Bronchial epithelial cell (primary cell): Measurements from ENCODE around the gene CTNND2. TPM values are rescaled to one million over a fixed set of nuclear protein-coding genes. Genes with fewer than 3 reads are reported as not detected.

Experiments used
- DNase-seq: peaks from one replicate; pipeline ENCODE4 v3.0.0-alpha.2; 2010; ENCODE audit warnings: low read depth
- FAIRE-seq: peaks from 2 replicates; lab custom pipeline; 2011; peaks lifted over from hg19 to GRCh38; lab: Jason Lieb, UNC
- H3K27me3 ChIP-seq: 2 replicates; pipeline ENCODE4 v1.5.1; 2011; ENCODE audit warnings: low read length; ENCODE audit not compliant: control insufficient read depth, insufficient read depth
- H3K36me3 ChIP-seq: 2 replicates; pipeline ENCODE4 v1.5.1; 2011; ENCODE audit warnings: low read length; ENCODE audit not compliant: control insufficient read depth, insufficient read depth
- H3K4me3 ChIP-seq: 2 replicates; pipeline ENCODE4 v1.5.1; 2011; ENCODE audit warnings: mild to moderate bottlenecking, low read depth, low read length, control low read depth
- total RNA-seq: library from RNA; depleted of rRNA; stranded (reverse); fragments of >200 nt; gene quantifications from 2 replicates; pipeline ENCODE4 v1.2.1, GENCODE V29; 2014
- TF ChIP-seq, protein P1 (sequence below): IDR thresholded peaks from 2 replicates; pipeline ENCODE4 v1.5.1; 2011; ENCODE audit warnings: mild to moderate bottlenecking, moderate library complexity, low read length, control low read depth, inconsistent platforms; ENCODE audit not compliant: insufficient read depth, severe bottlenecking

CTNND2 gene
- total RNA-seq, 1 donor from 2014 or later: not detected

DNA sequence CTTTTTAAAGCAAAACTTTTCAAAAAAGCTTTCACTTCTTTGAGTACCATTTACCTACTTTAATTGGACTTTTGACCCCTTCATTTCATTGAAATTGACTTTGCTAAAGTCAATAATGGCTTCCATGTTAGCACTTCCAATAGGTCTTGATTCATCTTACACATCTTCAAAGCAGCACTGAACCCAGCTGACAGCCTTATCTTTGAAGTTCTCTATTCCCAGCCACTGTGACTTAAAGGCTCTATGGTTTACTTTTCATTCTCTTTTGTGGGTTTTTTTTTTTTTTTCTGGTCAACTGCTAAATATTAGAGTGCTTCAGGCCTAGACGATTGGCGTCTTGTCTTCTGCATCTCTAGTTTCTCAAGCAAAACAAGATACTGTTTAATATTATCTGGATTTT, 385.0 kb downstream of the CTNND2 start:
- no peak for FAIRE-seq
- Histone ChIP-seq H3K27me3 (no peaks in the 10 kb centered on the region), H3K36me3 (no peaks in the 10 kb centered on the region), H3K4me3 (no peak overlapping the region)
- TF ChIP-seq, protein P1, sequence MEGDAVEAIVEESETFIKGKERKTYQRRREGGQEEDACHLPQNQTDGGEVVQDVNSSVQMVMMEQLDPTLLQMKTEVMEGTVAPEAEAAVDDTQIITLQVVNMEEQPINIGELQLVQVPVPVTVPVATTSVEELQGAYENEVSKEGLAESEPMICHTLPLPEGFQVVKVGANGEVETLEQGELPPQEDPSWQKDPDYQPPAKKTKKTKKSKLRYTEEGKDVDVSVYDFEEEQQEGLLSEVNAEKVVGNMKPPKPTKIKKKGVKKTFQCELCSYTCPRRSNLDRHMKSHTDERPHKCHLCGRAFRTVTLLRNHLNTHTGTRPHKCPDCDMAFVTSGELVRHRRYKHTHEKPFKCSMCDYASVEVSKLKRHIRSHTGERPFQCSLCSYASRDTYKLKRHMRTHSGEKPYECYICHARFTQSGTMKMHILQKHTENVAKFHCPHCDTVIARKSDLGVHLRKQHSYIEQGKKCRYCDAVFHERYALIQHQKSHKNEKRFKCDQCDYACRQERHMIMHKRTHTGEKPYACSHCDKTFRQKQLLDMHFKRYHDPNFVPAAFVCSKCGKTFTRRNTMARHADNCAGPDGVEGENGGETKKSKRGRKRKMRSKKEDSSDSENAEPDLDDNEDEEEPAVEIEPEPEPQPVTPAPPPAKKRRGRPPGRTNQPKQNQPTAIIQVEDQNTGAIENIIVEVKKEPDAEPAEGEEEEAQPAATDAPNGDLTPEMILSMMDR: no peak
- no peak for DNase-seq

DNA sequence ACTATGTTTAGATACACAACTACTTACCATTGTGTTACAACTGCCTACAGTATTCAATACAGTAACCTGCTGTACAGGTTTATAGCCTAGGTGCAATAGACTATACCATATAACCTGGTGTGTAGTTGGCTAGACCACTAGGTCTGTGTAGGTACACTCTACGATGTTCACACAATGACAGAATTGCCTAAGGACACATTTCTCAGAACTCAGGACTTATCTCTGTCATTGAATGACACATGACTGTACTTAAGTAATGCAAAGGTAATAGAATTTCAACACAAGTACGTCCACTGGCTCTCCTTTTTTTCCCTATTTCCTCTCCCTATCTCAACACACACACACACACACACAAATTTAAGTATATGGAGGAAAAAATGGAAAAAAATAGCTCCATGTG, 385.6 kb downstream of the CTNND2 start:
- Histone ChIP-seq H3K4me3 (no peak overlapping the region), H3K36me3 (no peaks in the 10 kb centered on the region), H3K27me3 (no peaks in the 10 kb centered on the region)
- TF ChIP-seq, protein P1: no peak
- FAIRE-seq: no peak
- DNase-seq: no peak

DNA sequence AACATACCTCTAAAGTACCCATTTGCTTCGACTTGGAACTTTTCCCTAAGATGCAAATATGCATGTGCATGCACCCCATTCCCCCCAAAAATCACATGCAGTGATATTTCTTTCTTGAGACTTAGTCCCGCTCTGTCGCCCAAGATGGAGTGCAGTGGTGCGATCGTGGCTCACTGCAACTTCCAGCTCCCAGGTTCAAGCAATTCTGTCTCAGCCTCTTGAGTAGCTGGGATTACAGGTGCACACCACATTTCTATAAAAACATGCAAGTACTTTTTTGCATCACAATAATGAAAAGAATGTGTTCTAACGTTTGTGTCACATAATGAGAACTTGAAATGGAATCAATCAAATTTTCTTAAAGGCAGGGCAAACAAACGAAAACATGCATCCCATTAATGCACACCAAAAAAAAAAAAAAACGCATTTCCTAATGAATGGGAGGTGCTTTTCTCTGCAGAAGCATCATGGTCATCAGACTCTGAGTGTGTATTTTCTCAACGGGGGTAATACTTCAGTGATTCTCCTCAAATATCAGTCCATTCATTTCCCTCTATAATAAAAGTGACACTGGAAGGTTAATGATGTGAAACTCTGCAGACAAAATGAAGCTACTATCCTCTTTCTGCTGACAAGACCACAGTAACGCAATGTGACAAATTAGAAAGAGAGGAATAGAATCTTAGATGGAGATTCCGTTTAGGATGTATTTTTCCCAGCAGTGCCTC, 389.4 kb downstream of the CTNND2 start:
- Histone ChIP-seq H3K27me3 (no peaks in the 10 kb centered on the region), H3K4me3 (no peak overlapping the region), H3K36me3 (no peaks in the 10 kb centered on the region)
- TF ChIP-seq, protein P1: no peak
- FAIRE-seq: no peak
- DNase-seq: no peak

DNA sequence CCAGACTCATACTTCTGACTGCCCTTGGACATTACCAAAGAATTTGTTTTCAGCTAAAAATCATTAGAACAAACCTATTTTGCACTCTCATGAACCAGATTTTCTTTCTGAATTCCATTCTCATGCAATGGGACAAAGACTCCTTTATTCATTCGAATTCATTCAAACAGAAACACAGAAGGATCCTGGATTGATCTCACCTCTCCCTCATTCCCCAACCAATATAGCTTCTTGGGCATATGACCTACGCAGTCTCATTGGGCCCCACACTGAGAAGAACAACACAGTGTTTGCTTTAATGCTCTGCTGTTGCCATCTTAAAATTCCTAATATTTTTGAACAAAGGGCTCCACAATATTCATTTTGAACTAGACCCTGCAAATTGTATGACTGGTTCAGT, 392.4 kb downstream of the CTNND2 start:
- H3K36me3 ChIP-seq: no peaks in the 10 kb centered on the region
- no peaks in the 10 kb centered on the region for H3K27me3 ChIP-seq
- no peak overlapping the region for H3K4me3 ChIP-seq
- FAIRE-seq: no peak
- no peak for DNase-seq
- TF ChIP-seq, protein P1: no peak

DNA sequence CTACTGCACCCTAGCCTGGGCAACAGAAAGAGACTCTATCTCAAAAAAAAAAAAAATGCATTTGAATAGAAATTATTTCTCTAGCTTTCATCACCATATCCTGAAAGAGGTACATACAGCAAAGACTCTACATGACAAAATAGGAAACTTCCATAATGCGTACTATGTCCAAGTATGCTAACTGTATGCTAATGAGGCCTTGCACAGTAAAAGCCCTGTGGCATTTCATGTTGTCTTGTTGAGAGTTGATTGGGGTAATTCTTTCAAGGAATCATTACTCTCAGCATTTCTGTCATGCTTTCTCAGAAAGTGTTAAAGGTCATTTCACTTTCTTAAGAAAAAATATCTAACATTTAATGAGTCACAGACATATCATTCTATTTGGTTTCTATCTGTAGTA, 393.4 kb downstream of the CTNND2 start:
- TF ChIP-seq, protein P1: no peak
- no peaks in the 10 kb centered on the region for H3K27me3 ChIP-seq
- no peaks in the 10 kb centered on the region for H3K36me3 ChIP-seq
- no peak overlapping the region for H3K4me3 ChIP-seq
- no peak for DNase-seq
- FAIRE-seq: no peak

DNA sequence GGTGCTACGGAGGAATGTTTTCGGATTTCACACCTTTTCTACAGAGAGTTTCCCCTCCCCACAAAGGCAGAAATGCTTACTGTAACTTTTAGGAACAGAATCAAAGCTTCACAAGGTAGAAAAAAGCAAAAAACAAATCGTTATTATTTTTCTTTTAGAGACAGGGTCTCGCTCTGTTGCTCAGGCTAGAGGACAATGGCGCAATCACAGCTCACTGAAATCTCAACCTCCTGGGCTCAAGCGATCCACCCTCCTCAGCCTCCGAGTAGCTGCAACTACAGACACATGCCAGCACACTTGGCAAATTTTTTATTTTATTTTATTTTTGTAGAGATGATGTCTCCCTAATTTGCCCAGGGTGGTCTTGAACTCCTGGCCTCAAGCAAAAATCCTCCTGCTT, 394.5 kb downstream of the CTNND2 start:
- TF ChIP-seq, protein P1: no peak
- FAIRE-seq: no peak
- H3K27me3 ChIP-seq: no peaks in the 10 kb centered on the region
- no peak overlapping the region for H3K4me3 ChIP-seq
- DNase-seq: no peak
- no peaks in the 10 kb centered on the region for H3K36me3 ChIP-seq
